DOHH2 (cell line): Measurements from ENCODE around the gene CYB5RL.

Experiments
- EZH2phosphoT487 ChIP-seq: fragments of 200-600 bp; sonication (generic); IDR thresholded peaks from 2 replicates; pipeline ENCODE4 v1.6.1; 2017; ENCODE audit warnings: borderline replicate concordance, mild to moderate bottlenecking, antibody characterized with exemption, low read length, moderate library complexity, mixed read lengths
- TF ChIP-seq, protein P1 (sequence below): fragments of 200-600 bp; sonication (generic); IDR thresholded peaks from one replicate; pipeline ENCODE4 v1.5.1; 2014; ENCODE audit warnings: antibody characterized with exemption, mild to moderate bottlenecking, low read depth, low read length; ENCODE audit not compliant: poor library complexity, severe bottlenecking

DNA sequence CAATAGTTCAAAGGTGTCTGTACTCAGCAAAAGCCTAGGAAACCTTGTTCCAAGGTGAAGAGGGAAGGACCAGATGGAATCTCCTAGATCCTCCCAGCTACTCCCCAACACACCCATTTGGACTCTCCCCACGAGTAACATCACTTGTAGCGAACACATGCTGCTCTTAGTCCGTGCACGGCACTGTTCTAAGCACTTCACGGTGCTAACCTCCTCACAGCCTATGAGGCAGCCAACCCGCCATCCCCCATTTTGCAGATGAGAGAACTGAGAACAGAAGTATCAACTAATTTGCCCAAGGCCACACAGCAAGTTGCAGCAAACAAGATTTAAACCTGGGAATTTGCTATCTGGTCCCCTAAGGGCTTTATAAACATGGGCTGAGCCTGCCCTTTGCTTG, 24.4 kb upstream of the CYB5RL start:
- TF ChIP-seq, protein P1, sequence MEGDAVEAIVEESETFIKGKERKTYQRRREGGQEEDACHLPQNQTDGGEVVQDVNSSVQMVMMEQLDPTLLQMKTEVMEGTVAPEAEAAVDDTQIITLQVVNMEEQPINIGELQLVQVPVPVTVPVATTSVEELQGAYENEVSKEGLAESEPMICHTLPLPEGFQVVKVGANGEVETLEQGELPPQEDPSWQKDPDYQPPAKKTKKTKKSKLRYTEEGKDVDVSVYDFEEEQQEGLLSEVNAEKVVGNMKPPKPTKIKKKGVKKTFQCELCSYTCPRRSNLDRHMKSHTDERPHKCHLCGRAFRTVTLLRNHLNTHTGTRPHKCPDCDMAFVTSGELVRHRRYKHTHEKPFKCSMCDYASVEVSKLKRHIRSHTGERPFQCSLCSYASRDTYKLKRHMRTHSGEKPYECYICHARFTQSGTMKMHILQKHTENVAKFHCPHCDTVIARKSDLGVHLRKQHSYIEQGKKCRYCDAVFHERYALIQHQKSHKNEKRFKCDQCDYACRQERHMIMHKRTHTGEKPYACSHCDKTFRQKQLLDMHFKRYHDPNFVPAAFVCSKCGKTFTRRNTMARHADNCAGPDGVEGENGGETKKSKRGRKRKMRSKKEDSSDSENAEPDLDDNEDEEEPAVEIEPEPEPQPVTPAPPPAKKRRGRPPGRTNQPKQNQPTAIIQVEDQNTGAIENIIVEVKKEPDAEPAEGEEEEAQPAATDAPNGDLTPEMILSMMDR = no peak
- TF ChIP-seq EZH2phosphoT487 = no peak
